NOMO-1 (cell line): ENCODE data around the gene LRIG1.

ENCODE experiments used
- DNase-seq, 2 experiments: peaks; one replicate each; lab custom pipeline; 2025; ENCODE audit not compliant: unreplicated experiment in 2 of 2; lab: John Stamatoyannopoulos, UW

The LRIG1 gene

GRCh38 chr3:66507423-66508260 lies 6.8 kb upstream of the LRIG1 start:
- no peak for DNase-seq

- no peak for DNase-seq
Observed at GRCh38 chr3:66506154-66506553, 5.3 kb upstream of the LRIG1 start.

GRCh38 chr3:66504850-66505641 lies 4.2 kb upstream of the LRIG1 start:
- no peak for DNase-seq

GRCh38 chr3:66502981-66503380 lies 2.2 kb upstream of the LRIG1 start:
- no peak for DNase-seq

GRCh38 chr3:66502245-66502874 lies 1.5 kb upstream of the LRIG1 start:
- DNase-seq: no peak

- DNase-seq: no peak
Observed at GRCh38 chr3:66501483-66502244, 842 bp upstream of the LRIG1 start.

- peak in 1 of 2 experiments; percentile 32 for DNase-seq
Observed at GRCh38 chr3:66499881-66500575, 794 bp downstream of the LRIG1 start.

- peak; percentile 19 to 20 for DNase-seq
Observed at GRCh38 chr3:66498687-66499621, 1.9 kb downstream of the LRIG1 start.

- DNase-seq: no peak
Observed at GRCh38 chr3:66497985-66498671, 2.7 kb downstream of the LRIG1 start.

- no peak for DNase-seq
Observed at GRCh38 chr3:66497288-66497984, 3.4 kb downstream of the LRIG1 start.

GRCh38 chr3:66496746-66497145 lies 4.1 kb downstream of the LRIG1 start:
- DNase-seq: no peak

GRCh38 chr3:66496301-66496700 lies 4.5 kb downstream of the LRIG1 start:
- DNase-seq: no peak

GRCh38 chr3:66495668-66496045 lies 5.2 kb downstream of the LRIG1 start:
- DNase-seq: no peak

GRCh38 chr3:66494959-66495667 lies 5.7 kb downstream of the LRIG1 start:
- no peak for DNase-seq

- DNase-seq: no peak
Observed at GRCh38 chr3:66493458-66494099, 7.2 kb downstream of the LRIG1 start.

- no peak for DNase-seq
Observed at GRCh38 chr3:66492672-66493071, 8.2 kb downstream of the LRIG1 start.

GRCh38 chr3:66492071-66492470 lies 8.8 kb downstream of the LRIG1 start:
- no peak for DNase-seq
